Measurements from ENCODE around the gene BCLAF3.

The BCLAF3 gene

GRCh38 chrX:19964017-19964710, 26.7 kb downstream of the BCLAF3 start:
- no peak for DNase-seq

DNA sequence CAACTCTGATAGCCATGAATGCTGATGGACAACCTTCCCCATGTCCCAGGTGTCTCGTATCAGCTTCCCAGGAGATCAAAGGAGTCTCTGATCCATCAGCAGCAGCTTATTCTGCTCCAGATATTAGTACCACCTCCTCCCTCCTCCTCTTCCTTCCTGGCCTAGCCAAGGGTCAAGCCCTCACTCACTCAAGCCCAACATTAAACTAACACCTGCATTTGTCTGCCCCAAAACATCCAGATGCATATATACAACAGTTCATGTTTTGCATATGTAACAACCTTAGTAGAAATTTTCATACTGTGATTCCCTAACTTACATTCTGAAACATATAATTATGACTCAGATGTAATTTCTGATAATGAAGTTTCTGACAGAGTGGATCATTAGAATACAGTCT, 29.9 kb downstream of the BCLAF3 start:
- no peak for DNase-seq

GRCh38 chrX:19958552-19959486, 32.0 kb downstream of the BCLAF3 start:
- no peak for DNase-seq

- no peak for DNase-seq
Observed at GRCh38 chrX:19956923-19957322, 33.9 kb downstream of the BCLAF3 start.

GRCh38 chrX:19956306-19956705, 34.6 kb downstream of the BCLAF3 start:
- no peak for DNase-seq

DNA sequence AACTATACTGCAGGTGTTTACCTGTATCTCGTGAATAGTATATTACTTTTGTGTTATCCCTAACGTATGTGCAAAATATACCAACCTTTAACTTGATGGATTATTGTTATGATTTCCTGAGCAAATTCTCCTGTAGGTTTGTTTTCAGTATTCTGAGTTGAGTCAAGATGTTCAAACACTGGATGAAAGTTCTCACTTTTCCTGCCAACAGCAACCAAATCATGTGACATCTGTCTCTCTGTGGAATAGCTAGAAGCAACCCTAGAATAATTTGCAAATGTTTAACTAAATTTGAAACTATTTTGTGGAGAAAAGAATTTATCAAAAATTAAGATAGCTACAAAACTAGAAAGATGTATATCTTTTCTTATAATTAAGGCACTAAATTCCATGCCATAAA, 35.6 kb downstream of the BCLAF3 start:
- no peak for DNase-seq

DNA sequence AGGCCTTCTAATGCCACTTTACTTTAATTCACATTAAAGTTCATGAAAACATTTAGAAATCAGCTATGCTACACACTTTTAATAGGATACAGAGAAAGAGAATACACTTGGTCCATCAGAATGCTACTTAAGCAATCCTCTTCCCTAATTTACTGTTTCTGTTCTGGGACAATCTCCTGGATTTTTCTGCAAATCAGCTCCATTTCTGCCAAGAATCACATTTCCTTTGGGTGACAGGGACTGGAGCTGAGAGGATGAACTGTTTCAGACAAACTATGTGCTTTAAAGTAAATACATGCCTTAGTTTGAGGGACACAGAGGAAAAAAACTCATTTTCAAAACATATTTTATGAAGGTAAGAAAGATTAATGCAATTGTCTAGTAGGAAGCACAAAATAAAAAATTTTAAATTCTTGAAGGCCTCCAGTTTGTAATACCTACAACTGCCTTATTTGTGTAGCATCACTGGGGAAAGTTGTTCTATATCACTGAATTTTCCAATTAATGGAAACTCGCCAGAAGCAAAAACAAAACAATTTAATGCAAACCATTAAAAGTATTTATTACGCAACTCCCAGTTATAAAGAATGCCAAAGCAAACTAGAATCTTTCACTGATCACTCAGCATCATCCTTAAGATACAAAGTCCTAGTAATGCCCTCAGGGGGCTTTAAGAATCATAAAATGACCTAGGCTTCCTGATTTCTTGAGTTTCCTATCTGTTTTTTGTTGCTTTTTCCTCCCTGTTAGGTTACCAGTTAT, 36.3 kb downstream of the BCLAF3 start:
- no peak for DNase-seq

DNA sequence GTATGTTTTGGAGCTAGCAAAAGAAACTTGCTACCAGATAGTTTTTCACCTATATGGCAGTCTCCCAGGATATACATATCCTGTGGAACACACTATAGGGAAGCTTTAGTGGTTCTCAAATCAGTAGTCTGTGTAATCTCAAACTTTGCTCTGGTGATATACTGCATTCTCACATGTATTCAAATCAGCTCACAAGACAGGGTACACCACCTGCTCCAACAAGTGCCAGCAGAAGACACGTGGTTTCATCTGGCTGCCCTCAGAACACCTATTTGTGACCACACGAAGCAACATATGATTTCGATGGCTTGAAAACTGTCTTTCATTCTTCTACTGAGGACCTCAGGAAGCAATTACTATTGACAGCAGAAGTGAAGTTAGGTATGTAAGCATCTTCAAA, 37.7 kb downstream of the BCLAF3 start:
- DNase-seq: no peak

- no peak for DNase-seq
Observed at GRCh38 chrX:19949340-19949739, 41.5 kb downstream of the BCLAF3 start.

GRCh38 chrX:19947612-19948011, 43.2 kb downstream of the BCLAF3 start:
- no peak for DNase-seq
